NCI-H1417 treated with DMSO at 0.1 percent for 48 hours (cell line): ENCODE results near the gene NBPF19.
"Not testable (repeated sequence)": the region's sequence is repeated elsewhere in the genome, so short reads cannot be mapped to it uniquely, and the experiment has no call there.

ENCODE experiments used
- DNase-seq: peaks from one replicate; lab custom pipeline; 2025; lab: John Stamatoyannopoulos, UW

The NBPF19 gene, protein sequence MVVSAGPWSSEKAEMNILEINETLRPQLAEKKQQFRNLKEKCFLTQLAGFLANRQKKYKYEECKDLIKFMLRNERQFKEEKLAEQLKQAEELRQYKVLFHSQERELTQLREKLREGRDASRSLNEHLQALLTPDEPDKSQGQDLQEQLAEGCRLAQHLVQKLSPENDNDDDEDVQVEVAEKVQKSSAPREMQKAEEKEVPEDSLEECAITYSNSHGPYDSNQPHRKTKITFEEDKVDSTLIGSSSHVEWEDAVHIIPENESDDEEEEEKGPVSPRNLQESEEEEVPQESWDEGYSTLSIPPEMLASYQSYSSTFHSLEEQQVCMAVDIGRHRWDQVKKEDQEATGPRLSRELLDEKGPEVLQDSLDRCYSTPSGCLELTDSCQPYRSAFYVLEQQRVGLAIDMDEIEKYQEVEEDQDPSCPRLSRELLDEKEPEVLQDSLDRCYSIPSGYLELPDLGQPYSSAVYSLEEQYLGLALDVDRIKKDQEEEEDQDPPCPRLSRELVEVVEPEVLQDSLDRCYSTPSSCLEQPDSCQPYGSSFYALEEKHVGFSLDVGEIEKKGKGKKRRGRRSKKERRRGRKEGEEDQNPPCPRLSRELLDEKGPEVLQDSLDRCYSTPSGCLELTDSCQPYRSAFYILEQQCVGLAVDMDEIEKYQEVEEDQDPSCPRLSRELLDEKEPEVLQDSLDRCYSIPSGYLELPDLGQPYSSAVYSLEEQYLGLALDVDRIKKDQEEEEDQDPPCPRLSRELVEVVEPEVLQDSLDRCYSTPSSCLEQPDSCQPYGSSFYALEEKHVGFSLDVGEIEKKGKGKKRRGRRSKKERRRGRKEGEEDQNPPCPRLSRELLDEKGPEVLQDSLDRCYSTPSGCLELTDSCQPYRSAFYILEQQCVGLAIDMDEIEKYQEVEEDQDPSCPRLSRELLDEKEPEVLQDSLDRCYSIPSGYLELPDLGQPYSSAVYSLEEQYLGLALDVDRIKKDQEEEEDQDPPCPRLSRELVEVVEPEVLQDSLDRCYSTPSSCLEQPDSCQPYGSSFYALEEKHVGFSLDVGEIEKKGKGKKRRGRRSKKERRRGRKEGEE (N-terminal part only)

DNA sequence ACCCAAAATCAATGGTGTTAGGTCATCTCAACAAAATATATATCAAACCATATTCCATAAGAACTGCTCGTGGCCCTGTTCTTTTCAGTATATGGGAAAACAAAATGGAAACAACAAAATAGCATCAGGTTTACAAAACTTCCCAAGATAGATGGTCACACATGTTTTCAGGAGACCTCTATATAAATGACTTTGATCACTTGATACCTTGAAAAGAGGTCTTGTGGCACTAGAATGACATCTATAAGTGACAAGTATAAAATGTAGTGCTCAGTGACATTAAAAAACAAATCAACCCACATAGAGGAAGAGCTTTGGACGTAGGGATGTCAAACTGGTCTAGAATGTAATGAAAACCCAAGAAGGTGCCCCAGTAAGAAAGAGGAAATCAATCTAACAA, at the start of gene NBPF19:
NBPF19 (plus strand) TSS at position 301 of the 400 bp plus-strand sequence. CDS start 888 bp downstream, outside the sequence.
- DNase-seq, result not testable (repeated sequence)

- DNase-seq, result not testable (repeated sequence)
Observed at GRCh38 chr1:149428317-149428716, 46.5 kb upstream of the NBPF19 start.

GRCh38 chr1:149445451-149445850, 29.4 kb upstream of the NBPF19 start:
- DNase-seq, result not testable (repeated sequence)

DNA sequence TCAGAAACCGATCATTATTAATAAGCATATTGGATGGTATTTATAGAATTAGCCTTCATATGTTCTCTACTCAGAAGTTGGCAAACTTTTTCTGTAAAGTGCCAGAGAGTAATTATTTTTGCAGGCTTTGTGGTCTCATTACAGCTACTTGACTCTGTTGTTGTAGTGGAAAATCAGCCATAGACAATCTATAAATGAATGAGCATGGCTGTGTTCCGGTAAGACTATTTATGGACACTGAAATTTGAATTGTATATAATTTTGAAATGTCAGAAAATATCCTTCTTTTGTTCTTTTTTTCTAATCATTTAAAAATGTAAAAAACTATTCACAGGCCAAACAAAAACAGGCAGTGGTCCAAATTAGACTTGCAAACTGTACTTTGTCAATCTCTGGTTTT, 22.6 kb upstream of the NBPF19 start:
- not testable (repeated sequence) for DNase-seq

DNA sequence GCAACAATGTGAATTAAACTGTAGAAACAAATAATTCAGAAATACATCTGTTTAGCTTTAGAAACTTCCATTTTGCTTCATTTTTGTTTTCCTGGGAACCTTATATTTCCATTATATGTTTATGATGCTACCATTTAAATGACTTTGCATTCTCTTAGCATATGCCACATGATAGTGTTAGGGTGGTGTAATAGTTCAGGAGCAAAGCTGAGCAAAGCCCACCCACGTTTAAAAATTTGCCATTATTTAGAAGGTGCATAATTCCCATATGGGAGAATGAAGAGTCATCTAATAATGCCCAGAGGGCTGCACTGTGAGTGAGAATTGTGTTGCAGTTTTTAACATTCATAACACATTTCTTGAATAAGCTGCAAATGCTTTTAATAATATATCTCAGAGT, 22.2 kb upstream of the NBPF19 start:
- DNase-seq, result not testable (repeated sequence)

GRCh38 chr1:149558350-149558825, 83.5 kb downstream of the NBPF19 start:
- not testable (repeated sequence) for DNase-seq

DNA sequence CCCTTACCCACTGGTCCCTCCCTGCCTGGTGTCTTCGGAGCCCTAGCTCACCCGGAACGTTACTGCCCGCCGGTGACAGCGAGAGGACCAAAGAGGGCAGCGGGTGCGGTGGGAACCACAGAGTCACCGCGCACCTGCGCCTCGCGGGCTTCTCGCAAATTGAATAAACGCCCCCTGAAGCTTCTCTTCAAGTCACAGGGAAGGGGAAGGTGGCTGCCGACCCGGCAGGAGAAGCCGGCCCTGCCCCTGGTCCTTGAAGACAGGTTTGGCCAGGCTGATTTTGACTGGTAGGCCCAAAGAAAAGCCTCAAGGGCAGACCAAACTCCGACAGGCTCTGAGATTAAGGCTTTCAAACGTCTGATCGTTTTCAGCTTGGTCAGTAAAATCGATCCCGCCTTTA, 87.0 kb downstream of the NBPF19 start:
- DNase-seq, result not testable (repeated sequence)

GRCh38 chr1:149565485-149565884, 90.6 kb downstream of the NBPF19 start:
- not testable (repeated sequence) for DNase-seq

DNA sequence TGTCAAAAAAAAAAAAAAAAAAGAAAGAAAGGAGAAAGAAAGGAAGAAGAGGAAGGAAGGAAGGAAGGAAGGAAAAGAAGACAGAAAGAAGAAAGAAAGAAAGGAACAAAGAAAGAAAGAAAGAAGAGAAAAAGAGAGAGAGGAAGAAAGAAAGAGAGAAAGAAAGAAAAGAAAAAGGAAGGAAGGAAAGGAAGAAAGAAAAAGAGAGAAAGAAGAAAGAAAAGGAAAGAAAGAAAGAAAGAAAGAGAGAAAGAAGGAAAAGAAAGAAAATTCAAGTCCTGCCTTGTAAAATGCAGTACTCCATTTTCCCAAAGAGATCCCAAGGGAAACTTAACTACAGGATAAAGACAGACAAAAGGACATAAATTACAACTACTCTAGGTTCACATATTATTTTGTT, 97.9 kb downstream of the NBPF19 start:
- DNase-seq, result not testable (repeated sequence)

GRCh38 chr1:149585592-149585991, 110.7 kb downstream of the NBPF19 start:
- not testable (repeated sequence) for DNase-seq
